Esophagus squamous epithelium (tissue), 5 donors: Measurements from ENCODE around the gene HERC3. TPM values are rescaled to one million over a fixed set of nuclear protein-coding genes. Genes with fewer than 3 reads are reported as not detected.
A peak's percentile ranks its signal among the peaks of the same experiment; 100 is the strongest.

Experiments
- DNase-seq: peaks from one replicate; lab custom pipeline; 2025; lab: John Stamatoyannopoulos, UW
- H3K27ac ChIP-seq, 4 donors: fragments of 200-600 bp; sonication (generic); one replicate each; pipeline ENCODE4 v1.5.1; 2016 to 2019; ENCODE audit warnings: mild to moderate bottlenecking in 1 of 4
- H3K27me3 ChIP-seq, 4 donors: fragments of 200-600 bp; sonication (generic); 1 replicate in 3 of 4; 2 replicates in 1 of 4; pipeline versions ENCODE4 v1.5.1 to v1.6.0; 2017 to 2021; ENCODE audit warnings: antibody characterized with exemption in 1 of 4
- H3K36me3 ChIP-seq, 3 donors: fragments of 200-600 bp; sonication (generic); one replicate each; pipeline ENCODE4 v1.5.1; 2016 to 2019
- H3K4me1 ChIP-seq, 3 donors: fragments of 200-600 bp; sonication (generic); one replicate each; pipeline ENCODE4 v1.5.1; 2017 to 2019
- H3K4me3 ChIP-seq, 4 donors: fragments of 200-600 bp; sonication (generic); 1 replicate in 3 of 4; 2 replicates in 1 of 4; pipeline ENCODE4 v1.5.1; 2016 to 2019; ENCODE audit warnings: mild to moderate bottlenecking in 2 of 4, moderate library complexity in 1 of 4
- H3K9me3 ChIP-seq, 3 donors: fragments of 200-600 bp; sonication (generic); one replicate each; pipeline ENCODE4 v1.5.1; 2016 to 2019
- CTCF ChIP-seq, 6 experiments: fragments of 450-650 bp in 4 of 6; fragments of 200-600 bp in 2 of 6; sonication (generic) in 2 of 6; IDR thresholded peaks; one replicate each; pipeline ENCODE4 v1.5.1; 2016 to 2019; ENCODE audit warnings: antibody characterized with exemption in 6 of 6, mild to moderate bottlenecking in 4 of 6, moderate library complexity in 4 of 6
- POLR2A ChIP-seq, 4 donors: fragments of 450-650 bp; IDR thresholded peaks; one replicate each; pipeline ENCODE4 v1.6.1; 2017; ENCODE audit warnings: antibody characterized with exemption in 4 of 4, mild to moderate bottlenecking in 4 of 4, moderate library complexity in 3 of 4
- whole genome bisulfite sequencing, 2 donors: methylation state at CpG; one replicate each; pipeline ENCODE4 v1.1.5; 2018; 5-methylcytosine and 5-hydroxymethylcytosine counted together
- intact Hi-C: fragments of 100-400 bp; cut with DNase I; formaldehyde crosslinking; loops from one replicate; pipeline ENCODE4 v1.15.0; 2022
- total RNA-seq, 4 donors: library from RNA; depleted of rRNA; stranded (reverse); fragments of >200 nt; gene quantifications; one replicate each; pipeline ENCODE4 v1.1.0, GENCODE V29; 2016
- donor health status: DM: yes; HTN: yes; CAD: no.

HERC3 gene
- total RNA-seq, 4 donors from 2014 or later, result 19.1 to 41.1 (median 30.8) TPM

- DNase-seq, result no peak
- no peaks in the 10 kb centered on the region for H3K27me3 ChIP-seq
- no peak overlapping the region for H3K27ac ChIP-seq
- WGBS, 2 donors, result 90 to 94% methylated on average over 1 of the region's 1 CpG
- TF ChIP-seq CTCF (IDR thresholded peaks at IDR 0.05) (no peak), POLR2A (IDR thresholded peaks at IDR 0.05) (no peak)
- peaks cover 0 to 19% (median 6%) of the 10 kb centered on the region in 3 donors for H3K9me3 ChIP-seq
- H3K36me3 ChIP-seq, result peaks cover 0 to 90% (median 4%) of the 10 kb centered on the region in 3 donors
- intact Hi-C loops, result no loop called here
- H3K4me3 ChIP-seq, result no peak overlapping the region
- H3K4me1 ChIP-seq, result peaks cover 0 to 34% (median 4%) of the 10 kb centered on the region in 3 donors
These were observed 127.1 kb downstream of the HERC3 start for GRCh38 chr4:88719381-88719780.

DNA sequence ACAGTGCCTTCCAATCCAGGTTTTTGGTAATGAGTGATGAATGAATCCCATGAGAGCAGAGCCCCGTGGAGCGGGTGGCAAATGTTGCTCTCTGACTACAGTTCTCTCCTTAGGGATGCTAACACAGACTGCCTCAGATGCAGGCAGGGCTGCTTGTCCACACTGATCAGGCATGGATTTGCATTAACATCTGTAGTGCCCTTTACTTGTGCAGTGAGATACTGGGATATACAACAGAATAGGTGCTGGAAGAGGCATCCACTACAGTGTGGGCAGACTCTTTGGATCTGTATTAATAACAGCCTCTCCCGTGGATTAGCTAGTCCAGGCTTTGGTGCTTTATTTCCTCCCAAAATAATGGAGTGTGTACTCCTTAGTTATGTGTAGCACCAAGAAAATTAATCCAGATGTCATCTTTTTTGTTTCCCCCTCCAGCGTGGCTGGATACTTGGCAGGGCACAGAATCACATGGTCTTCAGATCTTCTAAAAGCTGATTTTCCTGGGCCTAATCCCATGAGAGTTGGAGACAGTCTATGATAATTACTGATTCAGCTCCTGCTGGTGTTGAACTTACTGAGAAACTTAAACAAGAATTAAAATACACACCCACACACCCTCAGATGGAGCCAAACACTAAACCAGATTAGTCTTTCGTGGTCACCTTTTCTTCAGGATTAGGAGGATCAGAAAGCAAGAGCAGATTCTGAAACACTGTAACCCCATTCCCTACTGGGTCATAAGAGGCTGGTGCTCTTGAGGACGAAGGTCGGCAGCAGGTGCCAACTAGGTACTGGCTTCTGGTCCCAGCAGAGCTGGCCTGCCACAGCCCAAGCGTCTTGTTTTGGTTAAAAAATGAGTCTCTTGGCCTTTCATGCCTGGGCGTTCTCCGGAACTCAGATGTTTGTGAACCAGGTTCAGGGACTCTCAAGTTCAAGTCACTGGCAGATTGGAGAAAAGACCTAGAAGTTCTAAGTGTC is 128.5 kb downstream of the HERC3 start:
- intact Hi-C loops, result no loop called here
- peaks cover 0 to 34% (median 4%) of the 10 kb centered on the region in 3 donors for H3K4me1 ChIP-seq

GRCh38 chr4:88722276-88722780 is 130.0 kb downstream of the HERC3 start:
- Histone ChIP-seq H3K4me1 (peaks cover 0 to 34% (median 4%) of the 10 kb centered on the region in 3 donors), H3K27me3 (no peaks in the 10 kb centered on the region), H3K9me3 (peaks cover 0 to 8% (median 0%) of the 10 kb centered on the region in 3 donors), H3K27ac (no peak overlapping the region), H3K4me3 (no peak overlapping the region), H3K36me3 (peaks cover 2 to 93% (median 4%) of the 10 kb centered on the region in 3 donors)
- 89 to 93% methylated on average over 8 to 10 of the region's 10 CpGs for WGBS, 2 donors
- intact Hi-C loops, result no loop called here
- TF ChIP-seq POLR2A (IDR thresholded peaks at IDR 0.05), result no peak
- TF ChIP-seq CTCF (IDR thresholded peaks at IDR 0.05), result no peak
- DNase-seq, result no peak

More for the DNA sequence above, 128.5 kb downstream of the HERC3 start:
- Histone ChIP-seq H3K27ac (peak overlapping the region in 2 of 4 donors; percentile 42 to 46), H3K36me3 (peaks cover 0 to 97% (median 4%) of the 10 kb centered on the region in 3 donors), H3K9me3 (peaks cover 0 to 19% (median 6%) of the 10 kb centered on the region in 3 donors), H3K4me3 (no peak overlapping the region), H3K27me3 (no peaks in the 10 kb centered on the region)
- 62 to 70% methylated on average over 5 to 8 of the region's 10 CpGs for WGBS, 2 donors
- TF ChIP-seq POLR2A (IDR thresholded peaks at IDR 0.05), result no peak
- no peak for TF ChIP-seq CTCF (IDR thresholded peaks at IDR 0.05)
- DNase-seq, result no peak

- Histone ChIP-seq H3K4me3 (no peak overlapping the region), H3K27ac (peak overlapping the region in 1 of 4 donors; percentile 56), H3K4me1 (peaks cover 0 to 35% (median 4%) of the 10 kb centered on the region in 3 donors), H3K9me3 (peaks cover 0 to 3% (median 0%) of the 10 kb centered on the region in 3 donors), H3K27me3 (no peaks in the 10 kb centered on the region), H3K36me3 (peaks cover 5 to 93% (median 9%) of the 10 kb centered on the region in 3 donors)
- intact Hi-C loops, result no loop called here
- DNase-seq, result no peak
- TF ChIP-seq CTCF (IDR thresholded peaks at IDR 0.05) (no peak), POLR2A (IDR thresholded peaks at IDR 0.05) (no peak)
- WGBS, 2 donors, result 62 to 80% methylated on average over 2 of the region's 2 CpGs
These were observed 130.5 kb downstream of the HERC3 start for GRCh38 chr4:88722828-88723227.

- WGBS, 2 donors, result 72 to 97% methylated on average over 2 of the region's 2 CpGs
- Histone ChIP-seq H3K27me3 (no peaks in the 10 kb centered on the region), H3K4me1 (peaks cover 0 to 41% (median 4%) of the 10 kb centered on the region in 3 donors), H3K36me3 (peaks cover 7 to 93% (median 13%) of the 10 kb centered on the region in 3 donors), H3K9me3 (no peaks in the 10 kb centered on the region), H3K4me3 (no peak overlapping the region), H3K27ac (no peak overlapping the region)
- DNase-seq, result no peak
- TF ChIP-seq POLR2A (IDR thresholded peaks at IDR 0.05) (no peak), CTCF (IDR thresholded peaks at IDR 0.05) (no peak)
- intact Hi-C loops, result no loop called here
These were observed 132.1 kb downstream of the HERC3 start for GRCh38 chr4:88724406-88724805.
